ENCODE data around the gene CELF4. TPM values are rescaled to one million over a fixed set of nuclear protein-coding genes. Genes with fewer than 3 reads are reported as not detected.

Gene CELF4
- total and polyA plus RNA-seq, 2 donors (not counting 3 experiments of a cell fraction or from before 2014, with no cell fraction given) = not detected

GRCh38 chr18:37420315-37420880, 145.2 kb downstream of the CELF4 start:
- Histone ChIP-seq H3K27me3 (ENCODE audit: control insufficient read depth in 2 of 2, insufficient read depth in 2 of 2, low read length in 2 of 2) (no peaks in the 10 kb centered on the region), H3K4me2 (ENCODE audit: insufficient read depth, low read length) (no peak overlapping the region), H4K20me1 (replicated peaks; ENCODE audit: control insufficient read depth, extremely low read depth, insufficient read depth, low read length) (no peaks in the 10 kb centered on the region), H3K9me3 (replicated peaks; ENCODE audit: control insufficient read depth, insufficient read depth, low read length) (no peaks in the 10 kb centered on the region), H3K9me1 (replicated peaks; ENCODE audit: control insufficient read depth, extremely low read depth, insufficient read depth, low read length) (no peaks in the 10 kb centered on the region), H3K9ac (replicated peaks; ENCODE audit: extremely low read depth, insufficient read depth, low read length) (no peak overlapping the region), H3K4me3 (replicated peaks in 1 of 3; ENCODE audit: insufficient read depth in 1 of 3, low read depth in 1 of 3, low read length in 3 of 3) (no peak overlapping the region), H3K27ac (ENCODE audit: insufficient read depth, low read depth, low read length) (no peak overlapping the region), H3K4me1 (ENCODE audit: control insufficient read depth, extremely low read depth, insufficient read depth, low read length) (no peaks in the 10 kb centered on the region), H3K36me3 (ENCODE audit: control insufficient read depth in 2 of 2, extremely low read depth in 1 of 2, insufficient read depth in 2 of 2, low read length in 2 of 2) (no peaks in the 10 kb centered on the region), H3K79me2 (ENCODE audit: control insufficient read depth, insufficient read depth, low read length) (no peaks in the 10 kb centered on the region), H2AFZ (ENCODE audit: low read depth, low read length) (no peak overlapping the region)
- CTCF ChIA-PET = no interaction called here
- TF ChIP-seq MAX (IDR thresholded peaks at IDR 0.05; ENCODE audit: insufficient read depth, insufficient read length) = no peak
- no peak for TF ChIP-seq EZH2 (IDR thresholded peaks at IDR 0.05; ENCODE audit: borderline replicate concordance, low read depth, low read length, severe bottlenecking)
- no peak for TF ChIP-seq GATA2 (IDR thresholded peaks at IDR 0.05; ENCODE audit: insufficient read depth, insufficient read length, low read depth, low read length)
- TF ChIP-seq POLR2A (IDR thresholded peaks at IDR 0.05; ENCODE audit: low read depth, low read length) = no peak
- no peak for TF ChIP-seq CTCF (IDR thresholded peaks at IDR 0.05; ENCODE audit: extremely low read depth in 1 of 2, insufficient read depth in 1 of 2, low read depth in 1 of 2, low read length in 2 of 2)
- TF ChIP-seq MYC (IDR thresholded peaks at IDR 0.05; ENCODE audit: low read depth, low read length) = no peak
- no peak for TF ChIP-seq JUN (IDR thresholded peaks at IDR 0.05; ENCODE audit: borderline replicate concordance, insufficient read depth, insufficient read length, low read depth)
- no peak for TF ChIP-seq FOS (IDR thresholded peaks at IDR 0.05; ENCODE audit: borderline replicate concordance, insufficient read depth, low read length)
- TF ChIP-seq POLR2AphosphoS5 (IDR thresholded peaks at IDR 0.05; ENCODE audit: insufficient read depth, low read depth, low read length) = no peak
- POLR2A ChIA-PET = no interaction called here
- FAIRE-seq = no peak
- intact Hi-C loops (cut with micrococcal nuclease) = no loop called here
- DNase-seq (ENCODE audit: low read depth, low spot score) = no peak
- dilution Hi-C loops (cut with MboI; ENCODE audit: extremely low pct_ligation_motif_present, low sequenced_read_pairs) = no loop called here
- no TSS peak for BruUV-seq (replicated peaks)
